NCI-H82 treated with DMSO at 0.1 percent for 48 hours (cell line): ENCODE data around the gene SLC4A9.
"Not testable (repeated sequence)": the region's sequence is repeated elsewhere in the genome, so short reads cannot be mapped to it uniquely, and the experiment has no call there.

ENCODE experiments used
- DNase-seq: peaks from one replicate; lab custom pipeline; 2025; ENCODE audit not compliant: unreplicated experiment; lab: John Stamatoyannopoulos, UW

The SLC4A9 gene

GRCh38 chr5:140338908-140339307 lies 21.1 kb upstream of the SLC4A9 start:
- no peak for DNase-seq

DNA sequence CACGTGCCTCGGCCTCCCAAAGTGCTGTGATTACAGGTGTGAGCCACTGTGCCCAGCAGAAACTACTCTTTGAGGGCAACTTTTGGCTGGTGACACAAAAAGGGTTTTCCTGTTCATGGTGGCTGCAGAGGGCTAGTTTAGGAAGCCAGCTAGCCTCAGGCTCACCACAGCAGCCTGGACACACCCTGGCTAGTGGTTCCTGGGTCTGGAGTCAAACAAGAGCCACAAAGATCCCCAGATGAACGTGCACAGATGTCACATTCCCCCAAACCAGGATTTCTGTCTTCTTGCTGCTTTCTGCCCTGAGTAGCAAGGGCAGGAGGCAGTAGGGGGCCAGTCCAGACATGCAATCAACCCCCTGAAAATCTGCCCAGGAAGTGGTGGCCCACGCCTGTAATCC lies 20.4 kb upstream of the SLC4A9 start:
- no peak for DNase-seq

- DNase-seq = no peak
Measured at GRCh38 chr5:140340605-140341121, 19.3 kb upstream of the SLC4A9 start.

GRCh38 chr5:140341591-140341990 lies 18.4 kb upstream of the SLC4A9 start:
- DNase-seq = no peak

DNA sequence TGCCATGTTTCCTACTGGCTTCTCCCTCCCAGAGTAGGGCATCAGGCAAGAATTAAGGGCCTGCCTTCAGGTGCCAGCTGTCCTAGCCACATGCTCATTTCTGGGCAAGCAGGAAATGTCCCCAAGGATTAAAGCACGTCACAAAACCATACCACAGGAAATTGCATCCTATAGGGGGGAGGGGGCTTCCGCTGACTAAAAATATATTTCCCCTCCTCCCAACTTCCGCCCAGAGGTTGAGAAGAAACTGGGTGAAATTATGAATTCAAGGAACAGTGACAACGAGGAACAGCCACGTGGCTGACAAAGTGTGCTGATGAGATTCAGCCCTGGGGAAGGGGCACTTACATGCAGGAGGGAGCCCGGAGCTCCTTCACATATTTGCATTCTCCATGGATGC lies 17.7 kb upstream of the SLC4A9 start:
- DNase-seq = no peak

DNA sequence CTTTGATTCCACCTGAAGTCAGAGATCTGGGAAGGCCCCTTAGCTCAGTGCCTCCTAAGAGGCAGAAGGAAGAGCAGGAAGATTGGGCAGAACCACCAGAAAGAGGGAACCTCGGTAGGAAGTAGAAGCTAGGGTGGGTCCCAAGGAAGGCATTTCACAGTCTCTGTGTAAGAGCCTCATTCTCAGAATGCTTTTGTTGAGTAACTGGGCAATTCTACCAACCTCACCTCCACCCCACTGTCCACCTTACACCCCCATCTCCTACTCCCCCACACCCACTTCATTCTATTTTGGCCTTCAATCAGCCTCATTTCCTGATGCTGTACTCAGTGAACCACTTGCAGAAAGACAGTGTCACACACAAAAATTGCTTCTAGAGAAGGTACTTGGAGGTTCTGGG lies 17.1 kb upstream of the SLC4A9 start:
- no peak for DNase-seq

GRCh38 chr5:140343849-140344248 lies 16.1 kb upstream of the SLC4A9 start:
- not testable (repeated sequence) for DNase-seq

- DNase-seq = no peak
Measured at GRCh38 chr5:140344683-140345423, 15.1 kb upstream of the SLC4A9 start.

DNA sequence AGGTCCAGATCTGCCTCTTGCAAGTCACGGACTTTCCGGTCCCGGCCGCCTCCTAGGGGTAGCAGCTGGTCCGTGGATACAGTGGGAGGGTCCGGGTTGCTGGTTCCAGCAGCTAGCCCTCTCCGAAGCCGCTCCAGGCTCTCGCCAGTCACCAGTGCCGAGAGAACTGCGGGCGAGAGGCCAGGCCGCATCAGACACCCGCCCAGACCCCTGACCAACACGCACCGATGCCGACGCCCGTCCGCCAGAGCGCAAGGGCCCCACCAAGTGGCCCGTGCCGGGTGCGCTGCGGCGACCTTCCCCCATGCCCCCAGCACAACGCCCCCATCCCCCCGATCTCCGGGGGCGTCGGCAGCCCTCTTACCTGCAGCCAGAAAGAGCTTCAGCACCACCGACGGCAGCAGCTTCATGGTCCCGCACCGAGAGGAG lies 14.1 kb upstream of the SLC4A9 start:
- DNase-seq = no peak

GRCh38 chr5:140346348-140347221 lies 13.4 kb upstream of the SLC4A9 start, which contains the start of gene HBEGF:
Gene HBEGF (minus strand): TSS chr5:140346603. CDS start chr5:140346328, 275 bp downstream.
- DNase-seq = peak; percentile 6

GRCh38 chr5:140347360-140347759 lies 12.6 kb upstream of the SLC4A9 start:
- no peak for DNase-seq

DNA sequence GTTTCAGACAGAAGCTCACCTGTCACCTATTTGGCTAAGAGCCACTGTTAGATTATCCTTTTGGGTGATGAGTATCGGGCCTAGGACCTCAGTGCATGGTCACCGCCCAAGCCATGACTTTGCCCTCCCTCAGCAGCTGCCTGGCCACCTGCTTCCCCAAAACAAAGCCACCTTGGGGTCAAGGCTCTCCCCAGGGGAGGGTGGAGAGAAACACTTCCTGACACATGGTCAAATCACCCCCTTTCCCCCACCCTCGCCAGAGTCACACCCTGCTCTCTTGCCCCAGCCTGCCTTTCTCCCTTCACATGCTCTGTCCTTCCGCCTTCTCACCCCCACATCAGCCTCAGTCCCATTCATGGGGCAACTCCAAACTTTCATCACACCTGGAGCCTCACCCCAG lies 11.9 kb upstream of the SLC4A9 start:
- no peak for DNase-seq

GRCh38 chr5:140349244-140349643 lies 10.8 kb upstream of the SLC4A9 start:
- DNase-seq = no peak

GRCh38 chr5:140351609-140352334 lies 8.2 kb upstream of the SLC4A9 start:
- peak; percentile 16 for DNase-seq

DNA sequence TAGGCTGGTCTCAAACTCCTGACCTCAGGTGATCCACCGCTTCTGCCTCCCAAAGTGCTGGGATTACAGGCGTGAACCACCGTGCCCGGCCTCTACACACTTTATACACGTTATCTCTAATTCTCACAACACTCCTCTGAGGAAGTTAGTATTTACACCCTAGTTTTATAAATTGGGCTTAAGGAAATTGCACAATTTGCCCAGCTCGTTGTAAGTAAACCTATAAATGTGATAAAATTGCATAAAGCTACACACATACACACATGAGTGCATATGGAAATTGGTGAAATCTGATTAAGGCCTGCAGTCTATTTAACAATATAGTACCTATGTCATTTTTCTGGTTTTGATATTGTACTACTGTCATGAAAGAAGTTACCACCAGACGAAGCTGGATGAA lies 4.4 kb upstream of the SLC4A9 start:
- no peak for DNase-seq

- no peak for DNase-seq
Measured at GRCh38 chr5:140356853-140357725, 2.9 kb upstream of the SLC4A9 start.

GRCh38 chr5:140357726-140358093 lies 2.3 kb upstream of the SLC4A9 start:
- DNase-seq = peak; percentile 47

DNA sequence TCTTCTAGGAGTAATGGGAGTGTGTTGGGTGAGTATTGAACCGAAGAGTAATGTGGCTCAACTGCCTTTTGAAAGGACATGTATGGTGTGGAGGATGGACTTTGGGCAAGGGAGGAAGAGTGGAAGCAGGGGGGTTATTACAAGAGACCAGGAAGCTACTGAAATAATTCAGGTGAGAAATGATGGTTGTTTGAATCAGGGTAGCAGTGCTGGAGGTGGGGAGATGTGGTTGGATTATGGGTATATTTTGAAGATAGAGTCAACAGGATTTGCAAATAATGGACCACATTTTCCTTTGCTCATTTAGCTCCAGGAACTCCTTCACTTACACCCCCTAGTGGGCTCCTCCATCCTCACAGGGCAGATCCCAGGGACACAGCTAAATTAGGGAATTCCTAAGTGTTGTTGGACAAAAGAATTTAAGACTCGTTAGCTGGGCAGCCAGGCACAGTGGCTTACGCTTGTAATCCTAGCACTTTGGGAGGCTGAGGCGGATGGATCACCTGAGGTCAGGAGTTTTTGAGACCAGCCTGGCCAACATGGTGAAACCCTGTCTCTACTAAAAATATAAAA lies 1.2 kb upstream of the SLC4A9 start:
- DNase-seq = peak; percentile 4

GRCh38 chr5:140360681-140361479 lies 886 bp downstream of the SLC4A9 start:
- no peak for DNase-seq
